Adrenal gland (tissue), 5 donors: ENCODE measurements around the gene DUSP22.

Experiments
- CTCF ChIP-seq, 6 experiments: fragments of 450-650 bp in 4 of 6; fragments of 200-600 bp in 2 of 6; sonication (generic) in 1 of 6; IDR thresholded peaks; 1 replicate in 5 of 6; 2 replicates in 1 of 6; pipeline versions ENCODE4 v1.5.1 to v1.8.0; 2016 to 2021; ENCODE audit warnings: antibody characterized with exemption in 6 of 6, mild to moderate bottlenecking in 2 of 6, moderate library complexity in 1 of 6
- POLR2A ChIP-seq, 2 donors: fragments of 450-650 bp; IDR thresholded peaks; one replicate each; pipeline ENCODE4 v1.6.1; 2017; ENCODE audit warnings: antibody characterized with exemption in 2 of 2, mild to moderate bottlenecking in 2 of 2, moderate library complexity in 1 of 2
- donor health status: DM: no; HTN: no; CAD: no.

GRCh38 chr6:349491-349921 is 57.2 kb downstream of the DUSP22 start:
- TF ChIP-seq CTCF (IDR thresholded peaks at IDR 0.05) (no peak), POLR2A (IDR thresholded peaks at IDR 0.05) (no peak)
